Measurements from ENCODE around the gene PTGES. TPM values are rescaled to one million over a fixed set of nuclear protein-coding genes. Genes with fewer than 3 reads are reported as not detected.
A peak's percentile ranks its signal among the peaks of the same experiment; 100 is the strongest.

The PTGES gene, protein sequence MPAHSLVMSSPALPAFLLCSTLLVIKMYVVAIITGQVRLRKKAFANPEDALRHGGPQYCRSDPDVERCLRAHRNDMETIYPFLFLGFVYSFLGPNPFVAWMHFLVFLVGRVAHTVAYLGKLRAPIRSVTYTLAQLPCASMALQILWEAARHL
- total RNA-seq (2021) (2.5 to 4.4 TPM (median 3.2 TPM) in 3 replicates), Bru-seq, nascent RNA (percentile 33 among the genes with signal in this experiment)
- long read RNA-seq, experiment 1, transcript PTGES-201 (3 exons, 1,774 nt), result major isoform, 6 of 9 reads
- long read RNA-seq, experiment 1, partial matches to known transcripts, result 2 of 9 reads
- long read RNA-seq, experiment 1, other reads (novel, unspliced or antisense), result 0 of 9 reads
- long read RNA-seq, experiment 2, partial matches to known transcripts, result 0 of 4 reads
- long read RNA-seq, experiment 2, other reads (novel, unspliced or antisense), result 4 of 4 reads
- long read RNA-seq, experiment 3, partial matches to known transcripts, result 0 of 3 reads
- long read RNA-seq, experiment 3, other reads (novel, unspliced or antisense), result 0 of 3 reads

DNA sequence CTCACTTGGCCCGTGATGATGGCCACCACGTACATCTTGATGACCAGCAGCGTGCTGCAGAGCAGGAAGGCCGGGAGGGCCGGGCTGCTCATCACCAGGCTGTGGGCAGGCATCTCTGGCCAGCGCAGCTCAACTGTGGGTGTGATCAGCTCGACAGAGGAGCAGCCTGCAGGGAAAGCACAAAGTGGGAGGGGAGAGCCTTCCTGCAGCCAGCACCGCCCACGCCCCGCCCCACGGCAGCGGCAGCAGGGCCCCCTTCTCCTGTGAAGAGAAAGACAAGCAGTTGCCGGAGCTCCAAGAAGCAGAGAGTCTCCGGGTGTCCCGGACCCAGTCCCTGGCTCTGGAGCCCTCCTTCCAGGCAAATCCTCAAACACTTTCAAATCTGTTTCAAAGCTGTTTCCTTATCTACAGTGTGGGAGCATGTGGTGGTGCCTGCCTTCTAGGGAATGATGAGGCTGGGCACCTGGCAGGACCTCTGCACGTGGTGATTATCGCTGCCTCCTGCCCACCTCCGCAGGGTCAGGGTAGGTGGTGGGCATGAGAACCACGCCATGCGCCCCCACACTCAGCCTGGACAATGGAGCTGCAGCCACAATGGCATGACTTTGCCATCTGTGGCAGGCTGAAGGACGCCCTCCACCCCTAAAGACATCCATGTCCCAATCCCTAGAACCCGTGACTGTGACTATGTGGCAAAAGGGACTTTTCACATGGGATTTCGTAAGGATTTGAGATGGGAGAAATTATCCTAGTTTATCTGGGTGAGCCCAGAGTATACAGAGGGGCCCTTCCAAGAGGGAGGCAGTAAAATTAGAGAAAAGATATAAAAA lies at the start of gene PTGES:
TSS of gene PTGES (minus strand) at position 143 of the 830 bp plus-strand sequence. CDS start at position 113, 30 bp downstream.
- no peak for TF ChIP-seq OVOL2 (CRISPR knock-in tag; IDR thresholded peaks at IDR 0.05; ENCODE audit: borderline replicate concordance)
- TF ChIP-seq, protein P1, sequence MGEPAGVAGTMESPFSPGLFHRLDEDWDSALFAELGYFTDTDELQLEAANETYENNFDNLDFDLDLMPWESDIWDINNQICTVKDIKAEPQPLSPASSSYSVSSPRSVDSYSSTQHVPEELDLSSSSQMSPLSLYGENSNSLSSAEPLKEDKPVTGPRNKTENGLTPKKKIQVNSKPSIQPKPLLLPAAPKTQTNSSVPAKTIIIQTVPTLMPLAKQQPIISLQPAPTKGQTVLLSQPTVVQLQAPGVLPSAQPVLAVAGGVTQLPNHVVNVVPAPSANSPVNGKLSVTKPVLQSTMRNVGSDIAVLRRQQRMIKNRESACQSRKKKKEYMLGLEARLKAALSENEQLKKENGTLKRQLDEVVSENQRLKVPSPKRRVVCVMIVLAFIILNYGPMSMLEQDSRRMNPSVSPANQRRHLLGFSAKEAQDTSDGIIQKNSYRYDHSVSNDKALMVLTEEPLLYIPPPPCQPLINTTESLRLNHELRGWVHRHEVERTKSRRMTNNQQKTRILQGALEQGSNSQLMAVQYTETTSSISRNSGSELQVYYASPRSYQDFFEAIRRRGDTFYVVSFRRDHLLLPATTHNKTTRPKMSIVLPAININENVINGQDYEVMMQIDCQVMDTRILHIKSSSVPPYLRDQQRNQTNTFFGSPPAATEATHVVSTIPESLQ (CRISPR knock-in tag; IDR thresholded peaks at IDR 0.05), result no peak
- TF ChIP-seq, protein P2, sequence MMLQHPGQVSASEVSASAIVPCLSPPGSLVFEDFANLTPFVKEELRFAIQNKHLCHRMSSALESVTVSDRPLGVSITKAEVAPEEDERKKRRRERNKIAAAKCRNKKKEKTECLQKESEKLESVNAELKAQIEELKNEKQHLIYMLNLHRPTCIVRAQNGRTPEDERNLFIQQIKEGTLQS (CRISPR knock-in tag; conservative IDR thresholded peaks at IDR 0.05), result no peak
- no peak for TF ChIP-seq TP53 (CRISPR knock-in tag; IDR thresholded peaks at IDR 0.05)
- TF ChIP-seq SMAD4 (CRISPR knock-in tag; IDR thresholded peaks at IDR 0.05), result no peak
- TF ChIP-seq, protein P3, sequence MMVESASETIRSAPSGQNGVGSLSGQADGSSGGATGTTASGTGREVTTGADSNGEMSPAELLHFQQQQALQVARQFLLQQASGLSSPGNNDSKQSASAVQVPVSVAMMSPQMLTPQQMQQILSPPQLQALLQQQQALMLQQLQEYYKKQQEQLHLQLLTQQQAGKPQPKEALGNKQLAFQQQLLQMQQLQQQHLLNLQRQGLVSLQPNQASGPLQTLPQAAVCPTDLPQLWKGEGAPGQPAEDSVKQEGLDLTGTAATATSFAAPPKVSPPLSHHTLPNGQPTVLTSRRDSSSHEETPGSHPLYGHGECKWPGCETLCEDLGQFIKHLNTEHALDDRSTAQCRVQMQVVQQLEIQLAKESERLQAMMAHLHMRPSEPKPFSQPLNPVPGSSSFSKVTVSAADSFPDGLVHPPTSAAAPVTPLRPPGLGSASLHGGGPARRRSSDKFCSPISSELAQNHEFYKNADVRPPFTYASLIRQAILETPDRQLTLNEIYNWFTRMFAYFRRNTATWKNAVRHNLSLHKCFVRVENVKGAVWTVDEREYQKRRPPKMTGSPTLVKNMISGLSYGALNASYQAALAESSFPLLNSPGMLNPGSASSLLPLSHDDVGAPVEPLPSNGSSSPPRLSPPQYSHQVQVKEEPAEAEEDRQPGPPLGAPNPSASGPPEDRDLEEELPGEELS (CRISPR knock-in tag; IDR thresholded peaks at IDR 0.05), result no peak
- TF ChIP-seq ZNF423 (CRISPR knock-in tag; IDR thresholded peaks at IDR 0.05), result no peak
- TF ChIP-seq ZNF232 (CRISPR knock-in tag; IDR thresholded peaks at IDR 0.05), result no peak
- no peak for TF ChIP-seq GRHL2 (CRISPR knock-in tag; IDR thresholded peaks at IDR 0.05; ENCODE audit: insufficient replicate concordance, severe bottlenecking)
- TF ChIP-seq SP1 (CRISPR knock-in tag; conservative IDR thresholded peaks at IDR 0.05), result no peak
- TF ChIP-seq, protein P4, sequence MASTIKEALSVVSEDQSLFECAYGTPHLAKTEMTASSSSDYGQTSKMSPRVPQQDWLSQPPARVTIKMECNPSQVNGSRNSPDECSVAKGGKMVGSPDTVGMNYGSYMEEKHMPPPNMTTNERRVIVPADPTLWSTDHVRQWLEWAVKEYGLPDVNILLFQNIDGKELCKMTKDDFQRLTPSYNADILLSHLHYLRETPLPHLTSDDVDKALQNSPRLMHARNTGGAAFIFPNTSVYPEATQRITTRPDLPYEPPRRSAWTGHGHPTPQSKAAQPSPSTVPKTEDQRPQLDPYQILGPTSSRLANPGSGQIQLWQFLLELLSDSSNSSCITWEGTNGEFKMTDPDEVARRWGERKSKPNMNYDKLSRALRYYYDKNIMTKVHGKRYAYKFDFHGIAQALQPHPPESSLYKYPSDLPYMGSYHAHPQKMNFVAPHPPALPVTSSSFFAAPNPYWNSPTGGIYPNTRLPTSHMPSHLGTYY (CRISPR knock-in tag; IDR thresholded peaks at IDR 0.05), result no peak
- TF ChIP-seq RELA (CRISPR knock-in tag; IDR thresholded peaks at IDR 0.05; ENCODE audit: borderline replicate concordance), result no peak
- TF ChIP-seq JAZF1 (CRISPR knock-in tag; IDR thresholded peaks at IDR 0.05), result no peak
- TF ChIP-seq, protein P5, sequence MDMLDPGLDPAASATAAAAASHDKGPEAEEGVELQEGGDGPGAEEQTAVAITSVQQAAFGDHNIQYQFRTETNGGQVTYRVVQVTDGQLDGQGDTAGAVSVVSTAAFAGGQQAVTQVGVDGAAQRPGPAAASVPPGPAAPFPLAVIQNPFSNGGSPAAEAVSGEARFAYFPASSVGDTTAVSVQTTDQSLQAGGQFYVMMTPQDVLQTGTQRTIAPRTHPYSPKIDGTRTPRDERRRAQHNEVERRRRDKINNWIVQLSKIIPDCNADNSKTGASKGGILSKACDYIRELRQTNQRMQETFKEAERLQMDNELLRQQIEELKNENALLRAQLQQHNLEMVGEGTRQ (CRISPR knock-in tag; IDR thresholded peaks at IDR 0.05), result no peak
- TF ChIP-seq, protein P6, sequence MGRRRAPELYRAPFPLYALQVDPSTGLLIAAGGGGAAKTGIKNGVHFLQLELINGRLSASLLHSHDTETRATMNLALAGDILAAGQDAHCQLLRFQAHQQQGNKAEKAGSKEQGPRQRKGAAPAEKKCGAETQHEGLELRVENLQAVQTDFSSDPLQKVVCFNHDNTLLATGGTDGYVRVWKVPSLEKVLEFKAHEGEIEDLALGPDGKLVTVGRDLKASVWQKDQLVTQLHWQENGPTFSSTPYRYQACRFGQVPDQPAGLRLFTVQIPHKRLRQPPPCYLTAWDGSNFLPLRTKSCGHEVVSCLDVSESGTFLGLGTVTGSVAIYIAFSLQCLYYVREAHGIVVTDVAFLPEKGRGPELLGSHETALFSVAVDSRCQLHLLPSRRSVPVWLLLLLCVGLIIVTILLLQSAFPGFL (CRISPR knock-in tag; IDR thresholded peaks at IDR 0.05; ENCODE audit: borderline replicate concordance), result no peak
- no peaks in the 10 kb centered on the region for H3K27me3 Mint-ChIP-seq (ENCODE audit: low read depth)
- no peak within 1 kb of the TSS for H3K27ac Mint-ChIP-seq
- no peaks in the 10 kb centered on the region for H3K36me3 Mint-ChIP-seq
- CTCF ChIA-PET, result interaction anchor here (0.8 to 6.7 kb wide), 5 partner anchors 15 to 88 kb away, joined by 3 to 55 read pairs (median 4); partner anchors contain the start of gene PRRX2
- DNase-seq (ENCODE audit: low spot score), result peak; percentile 65
- H3K4me1 Mint-ChIP-seq, result peaks cover 15% of the 10 kb centered on the region
- H3K9me3 Mint-ChIP-seq, result no peaks in the 10 kb centered on the region
- POLR2A ChIA-PET, result no interaction called here
- ATAC-seq, result peak; percentile 92
- H3K4me3 Mint-ChIP-seq, result peak within 1 kb of the TSS; percentile 45
